GM13977 (cell line): Measurements from ENCODE around the gene RALA.

ENCODE experiments used
- DNase-seq: peaks from one replicate; pipeline ENCODE4 v3.0.0; 2012; ENCODE audit warnings: low spot score
- in situ Hi-C: fragments of 300-500 bp; cut with MboI; formaldehyde crosslinking; loops from one replicate; pipeline ENCODE4 v1.12.0; 2022; ENCODE audit warnings: low sequenced_read_pairs, low pct_unique_long_range_greater_than_20kb, mixed read lengths, inconsistent platforms; ENCODE audit not compliant: unreplicated experiment
- TF ChIP-seq, protein P1 (sequence below): IDR thresholded peaks from 2 replicates; pipeline ENCODE4 v1.5.1; 2012; ENCODE audit warnings: mild to moderate bottlenecking, control low read depth; ENCODE audit not compliant: insufficient read depth; ENCODE audit errors: extremely low read depth, missing control alignments

RALA gene

GRCh38 chr7:39696631-39697030, 73.3 kb downstream of the RALA start:
- TF ChIP-seq, protein P1, sequence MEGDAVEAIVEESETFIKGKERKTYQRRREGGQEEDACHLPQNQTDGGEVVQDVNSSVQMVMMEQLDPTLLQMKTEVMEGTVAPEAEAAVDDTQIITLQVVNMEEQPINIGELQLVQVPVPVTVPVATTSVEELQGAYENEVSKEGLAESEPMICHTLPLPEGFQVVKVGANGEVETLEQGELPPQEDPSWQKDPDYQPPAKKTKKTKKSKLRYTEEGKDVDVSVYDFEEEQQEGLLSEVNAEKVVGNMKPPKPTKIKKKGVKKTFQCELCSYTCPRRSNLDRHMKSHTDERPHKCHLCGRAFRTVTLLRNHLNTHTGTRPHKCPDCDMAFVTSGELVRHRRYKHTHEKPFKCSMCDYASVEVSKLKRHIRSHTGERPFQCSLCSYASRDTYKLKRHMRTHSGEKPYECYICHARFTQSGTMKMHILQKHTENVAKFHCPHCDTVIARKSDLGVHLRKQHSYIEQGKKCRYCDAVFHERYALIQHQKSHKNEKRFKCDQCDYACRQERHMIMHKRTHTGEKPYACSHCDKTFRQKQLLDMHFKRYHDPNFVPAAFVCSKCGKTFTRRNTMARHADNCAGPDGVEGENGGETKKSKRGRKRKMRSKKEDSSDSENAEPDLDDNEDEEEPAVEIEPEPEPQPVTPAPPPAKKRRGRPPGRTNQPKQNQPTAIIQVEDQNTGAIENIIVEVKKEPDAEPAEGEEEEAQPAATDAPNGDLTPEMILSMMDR = no peak
- in situ Hi-C loops = no loop called here
- DNase-seq = no peak

DNA sequence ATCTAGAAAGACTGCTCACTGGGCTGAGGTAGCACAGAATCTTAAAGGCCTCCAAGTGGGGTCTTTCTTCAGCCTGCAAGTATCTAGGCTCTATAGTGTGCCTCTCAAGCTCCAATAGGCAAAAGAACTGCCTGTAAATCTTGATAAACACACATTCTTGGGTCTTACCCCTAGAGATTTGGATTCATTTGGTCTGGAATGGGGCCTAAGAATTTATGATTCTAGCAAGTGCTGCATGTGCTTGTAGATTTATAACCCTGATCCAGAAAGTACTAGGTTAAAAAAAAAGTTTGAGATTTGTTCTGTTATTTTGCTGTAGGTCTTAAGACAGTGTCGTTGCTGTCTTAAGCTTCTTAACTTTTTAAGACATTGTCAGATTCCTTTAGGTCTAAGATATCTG, 74.1 kb downstream of the RALA start:
- DNase-seq = no peak
- in situ Hi-C loops = no loop called here
- TF ChIP-seq, protein P1 = no peak

- in situ Hi-C loops = no loop called here
- no peak for DNase-seq
- TF ChIP-seq, protein P1 = no peak
Observed at GRCh38 chr7:39700165-39700564, 76.8 kb downstream of the RALA start.

- TF ChIP-seq, protein P1 = no peak
- in situ Hi-C loops = no loop called here
- DNase-seq = no peak
Observed at GRCh38 chr7:39700932-39701331, 77.6 kb downstream of the RALA start.

- DNase-seq = no peak
- TF ChIP-seq, protein P1 = no peak
- in situ Hi-C loops = no loop called here
Observed at GRCh38 chr7:39702133-39702532, 78.8 kb downstream of the RALA start.

- TF ChIP-seq, protein P1 = no peak
- in situ Hi-C loops = no loop called here
- DNase-seq = no peak
Observed at GRCh38 chr7:39703144-39703543, 79.8 kb downstream of the RALA start.

- no peak for DNase-seq
- in situ Hi-C loops = no loop called here
- TF ChIP-seq, protein P1 = no peak
Observed at GRCh38 chr7:39709029-39709428, 85.7 kb downstream of the RALA start.
